Measurements from ENCODE around the gene SRGAP3. TPM values are rescaled to one million over a fixed set of nuclear protein-coding genes. Genes with fewer than 3 reads are reported as not detected.

Gene SRGAP3
- total and polyA plus RNA-seq, 4 donors, result 1.2 to 32.8 (median 7.3) TPM

DNA sequence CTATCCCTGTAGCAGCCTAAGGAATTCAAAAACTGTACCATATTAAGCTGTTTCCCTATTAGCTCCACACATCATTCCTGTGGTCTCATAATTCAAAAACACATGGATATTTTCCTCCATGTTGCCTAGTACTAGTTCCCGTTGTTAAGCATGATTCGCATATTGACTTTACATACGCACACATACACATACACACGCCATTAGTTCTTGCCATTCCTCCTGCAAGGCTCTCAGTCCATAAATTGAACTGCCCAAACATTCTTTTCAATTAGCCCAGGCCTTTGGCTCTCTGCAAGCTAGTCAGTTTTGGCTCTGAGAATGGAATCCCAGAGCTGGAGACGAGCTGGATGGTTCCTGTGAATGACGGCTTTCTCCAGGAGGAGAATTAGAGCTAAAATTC is 229.0 kb downstream of the SRGAP3 start:
- Histone ChIP-seq H3K27me3 (ENCODE audit: control insufficient read depth in 3 of 3, insufficient read depth in 3 of 3, low read length in 2 of 3) (no peaks in the 10 kb centered on the region), H3K4me1 (ENCODE audit: control insufficient read depth in 5 of 5, insufficient read depth in 5 of 5, low read length in 5 of 5) (peaks cover 2 to 15% (median 9%) of the 10 kb centered on the region in 5 donors), H3K27ac (ENCODE audit: low read depth in 1 of 2, low read length in 1 of 2) (no peak overlapping the region), H3K9ac (ENCODE audit: insufficient read depth in 1 of 2, low read length in 2 of 2) (no peak overlapping the region), H3K9me3 (ENCODE audit: control insufficient read depth in 4 of 4, insufficient read depth in 3 of 4, low read length in 3 of 4) (no peaks in the 10 kb centered on the region), H3K36me3 (ENCODE audit: control insufficient read depth in 4 of 4, insufficient read depth in 4 of 4, low read length in 4 of 4) (peaks cover 0 to 28% (median 6%) of the 10 kb centered on the region in 4 donors), H3K4me3 (no peak overlapping the region)
- TF ChIP-seq, protein P1, sequence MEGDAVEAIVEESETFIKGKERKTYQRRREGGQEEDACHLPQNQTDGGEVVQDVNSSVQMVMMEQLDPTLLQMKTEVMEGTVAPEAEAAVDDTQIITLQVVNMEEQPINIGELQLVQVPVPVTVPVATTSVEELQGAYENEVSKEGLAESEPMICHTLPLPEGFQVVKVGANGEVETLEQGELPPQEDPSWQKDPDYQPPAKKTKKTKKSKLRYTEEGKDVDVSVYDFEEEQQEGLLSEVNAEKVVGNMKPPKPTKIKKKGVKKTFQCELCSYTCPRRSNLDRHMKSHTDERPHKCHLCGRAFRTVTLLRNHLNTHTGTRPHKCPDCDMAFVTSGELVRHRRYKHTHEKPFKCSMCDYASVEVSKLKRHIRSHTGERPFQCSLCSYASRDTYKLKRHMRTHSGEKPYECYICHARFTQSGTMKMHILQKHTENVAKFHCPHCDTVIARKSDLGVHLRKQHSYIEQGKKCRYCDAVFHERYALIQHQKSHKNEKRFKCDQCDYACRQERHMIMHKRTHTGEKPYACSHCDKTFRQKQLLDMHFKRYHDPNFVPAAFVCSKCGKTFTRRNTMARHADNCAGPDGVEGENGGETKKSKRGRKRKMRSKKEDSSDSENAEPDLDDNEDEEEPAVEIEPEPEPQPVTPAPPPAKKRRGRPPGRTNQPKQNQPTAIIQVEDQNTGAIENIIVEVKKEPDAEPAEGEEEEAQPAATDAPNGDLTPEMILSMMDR (IDR thresholded peaks at IDR 0.05; ENCODE audit: control extremely low read depth, extremely low read depth), result no peak
- WGBS, 2 donors, result 77 to 90% methylated on average over 6 of the region's 6 CpGs
- no peak for ATAC-seq (ENCODE audit: insufficient read depth, low FRiP score)
- DNase-seq, result peak in 1 of 3 donors; percentile 13

DNA sequence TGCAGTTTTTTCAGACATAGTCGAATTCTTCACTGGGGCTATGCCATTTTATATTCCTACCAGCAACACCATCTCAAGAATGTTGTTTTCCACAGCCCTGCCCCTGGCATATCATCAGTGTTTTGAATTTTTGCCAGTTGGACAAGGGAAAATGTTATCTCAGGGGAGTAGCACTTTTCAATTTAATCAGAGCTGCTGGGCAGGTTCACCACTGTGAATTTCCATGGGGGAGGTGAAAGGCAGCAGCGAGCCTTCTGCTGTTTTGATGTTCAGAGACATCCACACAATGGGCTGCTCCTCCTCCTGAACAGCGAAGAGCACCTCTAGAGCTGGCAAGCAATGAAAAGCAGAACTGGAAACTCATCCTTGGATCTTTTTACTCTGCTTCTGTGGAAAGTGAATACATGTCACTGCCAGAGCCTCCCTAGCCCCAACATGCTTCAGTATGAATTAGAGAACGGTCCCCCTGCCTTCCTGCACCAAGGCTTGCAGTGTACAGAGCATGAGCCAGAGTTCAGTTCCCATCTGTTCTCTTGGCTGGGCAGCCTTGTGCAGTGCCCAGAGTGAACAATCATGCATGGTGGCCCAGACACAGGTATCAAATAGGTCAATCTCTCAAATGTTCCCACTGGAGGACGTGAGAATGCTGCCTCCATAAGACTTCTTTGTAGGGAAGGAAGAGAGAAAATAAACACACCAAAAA is 230.0 kb downstream of the SRGAP3 start:
- DNase-seq (peak in 1 of 3 donors; percentile 19), ATAC-seq (ENCODE audit: insufficient read depth, low FRiP score) (no peak)
- 66 to 79% methylated on average over 5 of the region's 5 CpGs for WGBS, 2 donors
- Histone ChIP-seq H3K27me3 (ENCODE audit: control insufficient read depth in 3 of 3, insufficient read depth in 3 of 3, low read length in 2 of 3) (no peaks in the 10 kb centered on the region), H3K9ac (ENCODE audit: insufficient read depth in 1 of 2, low read length in 2 of 2) (no peak overlapping the region), H3K27ac (ENCODE audit: low read depth in 1 of 2, low read length in 1 of 2) (no peak overlapping the region), H3K9me3 (ENCODE audit: control insufficient read depth in 4 of 4, insufficient read depth in 3 of 4, low read length in 3 of 4) (no peaks in the 10 kb centered on the region), H3K4me3 (no peak overlapping the region), H3K4me1 (ENCODE audit: control insufficient read depth in 5 of 5, insufficient read depth in 5 of 5, low read length in 5 of 5) (peaks cover 3 to 15% (median 9%) of the 10 kb centered on the region in 5 donors), H3K36me3 (ENCODE audit: control insufficient read depth in 4 of 4, insufficient read depth in 4 of 4, low read length in 4 of 4) (peaks cover 0 to 27% (median 8%) of the 10 kb centered on the region in 4 donors)
- TF ChIP-seq, protein P1 (IDR thresholded peaks at IDR 0.05; ENCODE audit: control extremely low read depth, extremely low read depth), result no peak

DNA sequence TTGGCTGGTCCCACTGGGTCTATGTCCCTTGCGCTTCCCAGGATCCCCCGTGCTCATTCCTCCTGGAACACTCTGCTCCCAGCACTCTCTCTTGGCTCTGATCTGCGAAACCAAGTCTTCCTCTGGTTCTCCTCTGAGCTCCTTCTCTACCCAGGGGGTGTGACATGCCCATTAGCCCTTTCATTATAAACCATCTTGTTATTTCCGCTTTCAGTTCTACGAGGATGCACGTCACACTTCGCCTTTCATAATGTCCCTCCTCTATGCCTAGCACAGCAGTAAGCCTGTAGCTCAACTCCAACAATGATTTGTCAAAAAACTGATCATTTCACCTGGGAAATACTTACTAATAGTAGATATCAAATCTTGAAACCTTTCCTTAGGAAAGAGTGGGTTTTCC is 234.2 kb downstream of the SRGAP3 start:
- 89 to 93% methylated on average over 7 of the region's 7 CpGs for WGBS, 2 donors
- ATAC-seq (ENCODE audit: insufficient read depth, low FRiP score), result no peak
- no peak for DNase-seq
- H3K9me3 ChIP-seq (ENCODE audit: control insufficient read depth in 4 of 4, insufficient read depth in 3 of 4, low read length in 3 of 4), result no peaks in the 10 kb centered on the region
- H3K27me3 ChIP-seq (ENCODE audit: control insufficient read depth in 3 of 3, insufficient read depth in 3 of 3, low read length in 2 of 3), result no peaks in the 10 kb centered on the region
- TF ChIP-seq, protein P1 (IDR thresholded peaks at IDR 0.05; ENCODE audit: control extremely low read depth, extremely low read depth), result no peak
- no peak overlapping the region for H3K27ac ChIP-seq (ENCODE audit: low read depth in 1 of 2, low read length in 1 of 2)
- H3K4me3 ChIP-seq, result no peak overlapping the region
- peaks cover 0 to 9% (median 3%) of the 10 kb centered on the region in 5 donors for H3K4me1 ChIP-seq (ENCODE audit: control insufficient read depth in 5 of 5, insufficient read depth in 5 of 5, low read length in 5 of 5)
- H3K9ac ChIP-seq (ENCODE audit: insufficient read depth in 1 of 2, low read length in 2 of 2), result no peak overlapping the region
- H3K36me3 ChIP-seq (ENCODE audit: control insufficient read depth in 4 of 4, insufficient read depth in 4 of 4, low read length in 4 of 4), result peaks cover 0 to 39% (median 14%) of the 10 kb centered on the region in 4 donors

All from lung (tissue), 12 donors.